Measurements from ENCODE around the gene MAP1B.

DNA sequence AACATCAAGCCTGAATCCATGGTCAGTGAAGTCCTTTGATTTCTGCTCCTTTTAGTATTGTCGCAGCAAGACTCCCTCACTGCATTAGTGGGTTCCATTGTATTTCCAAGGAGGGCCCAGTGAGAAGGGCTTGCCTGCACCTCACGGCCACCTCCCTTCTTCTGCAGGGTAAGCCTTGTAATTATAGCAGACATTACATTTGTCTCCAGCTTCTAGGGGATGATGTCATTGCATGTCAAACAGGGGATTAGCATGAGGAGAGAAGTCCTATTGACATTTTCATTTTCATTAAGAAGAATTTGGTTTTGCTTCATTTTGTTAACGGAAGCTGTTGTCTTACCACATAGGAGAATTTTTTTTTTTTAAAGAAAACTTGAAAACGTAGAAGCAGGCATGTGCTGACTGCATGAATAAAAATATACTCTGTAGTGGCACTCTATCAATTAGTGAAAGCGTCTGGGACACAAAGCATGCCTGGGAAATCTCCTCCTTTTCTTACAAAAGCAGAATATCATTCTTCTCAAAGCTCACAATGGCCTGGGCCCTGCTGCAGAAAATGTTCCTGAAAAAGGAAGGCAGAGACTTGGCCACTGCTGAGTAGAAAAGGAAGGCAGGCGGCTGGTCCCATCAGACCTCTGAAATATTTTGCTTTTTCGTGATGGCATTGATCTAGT is 27.1 kb downstream of the MAP1B start:
- TF ChIP-seq, protein P1, sequence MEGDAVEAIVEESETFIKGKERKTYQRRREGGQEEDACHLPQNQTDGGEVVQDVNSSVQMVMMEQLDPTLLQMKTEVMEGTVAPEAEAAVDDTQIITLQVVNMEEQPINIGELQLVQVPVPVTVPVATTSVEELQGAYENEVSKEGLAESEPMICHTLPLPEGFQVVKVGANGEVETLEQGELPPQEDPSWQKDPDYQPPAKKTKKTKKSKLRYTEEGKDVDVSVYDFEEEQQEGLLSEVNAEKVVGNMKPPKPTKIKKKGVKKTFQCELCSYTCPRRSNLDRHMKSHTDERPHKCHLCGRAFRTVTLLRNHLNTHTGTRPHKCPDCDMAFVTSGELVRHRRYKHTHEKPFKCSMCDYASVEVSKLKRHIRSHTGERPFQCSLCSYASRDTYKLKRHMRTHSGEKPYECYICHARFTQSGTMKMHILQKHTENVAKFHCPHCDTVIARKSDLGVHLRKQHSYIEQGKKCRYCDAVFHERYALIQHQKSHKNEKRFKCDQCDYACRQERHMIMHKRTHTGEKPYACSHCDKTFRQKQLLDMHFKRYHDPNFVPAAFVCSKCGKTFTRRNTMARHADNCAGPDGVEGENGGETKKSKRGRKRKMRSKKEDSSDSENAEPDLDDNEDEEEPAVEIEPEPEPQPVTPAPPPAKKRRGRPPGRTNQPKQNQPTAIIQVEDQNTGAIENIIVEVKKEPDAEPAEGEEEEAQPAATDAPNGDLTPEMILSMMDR (IDR thresholded peaks at IDR 0.05; ENCODE audit: borderline replicate concordance, extremely low read depth, low read length, poor library complexity, severe bottlenecking), result no peak
- TF ChIP-seq EZH2 (IDR thresholded peaks at IDR 0.05; ENCODE audit: borderline replicate concordance, low read depth, low read length, severe bottlenecking), result no peak
